ENCODE data around the gene KCNJ12. TPM values are rescaled to one million over a fixed set of nuclear protein-coding genes. Genes with fewer than 3 reads are reported as not detected.

KCNJ12 gene
- total and polyA plus RNA-seq, 2 of the 13 experiments (the other 11 are each of a cell fraction or from before 2014, with no cell fraction given), result not detected

GRCh38 chr17:21466550-21466949, 90.4 kb downstream of the KCNJ12 start (continued):
- TF ChIP-seq ZKSCAN8 (CRISPR knock-in tag; IDR thresholded peaks at IDR 0.05; ENCODE audit: borderline replicate concordance), result no peak
- TF ChIP-seq KDM4B (CRISPR knock-in tag; IDR thresholded peaks at IDR 0.05), result no peak
- TF ChIP-seq ZNF629 (CRISPR knock-in tag; conservative IDR thresholded peaks at IDR 0.05), result no peak
- TF ChIP-seq PITX1 (CRISPR knock-in tag; IDR thresholded peaks at IDR 0.05), result no peak
- TF ChIP-seq ZNF468 (CRISPR knock-in tag; IDR thresholded peaks at IDR 0.05), result no peak
- no peak for TF ChIP-seq DNMT1 (CRISPR knock-in tag; IDR thresholded peaks at IDR 0.05)
- no peak for TF ChIP-seq SRSF9 (IDR thresholded peaks at IDR 0.05; ENCODE audit: borderline replicate concordance, insufficient read depth, low read depth, low read length, poor library complexity, severe bottlenecking)
- no peak for TF ChIP-seq MLLT10 (CRISPR knock-in tag; IDR thresholded peaks at IDR 0.05)

GRCh38 chr17:21467196-21467595, 91.0 kb downstream of the KCNJ12 start:
- ChIA-PET CTCF (ENCODE audit: low intra/inter-chr PET ratio, low total read pairs) (no interaction called here), POLR2A (no interaction called here)
- H3K27ac ChIP-seq (ENCODE audit: extremely low read length, insufficient read depth, low read length), result no peak overlapping the region
- FAIRE-seq (no peak), ATAC-seq (no peak), DNase-seq (ENCODE audit: low spot score) (no peak)
- H3K27me3 ChIP-seq (ENCODE audit: control insufficient read depth in 1 of 2, insufficient read depth in 2 of 2, low read length in 2 of 2), result peaks cover 5 to 26% of the 10 kb centered on the region in 2 experiments; a peak in 4 of 5 replicates
- H3K4me3 ChIP-seq (replicated peaks in 1 of 3; ENCODE audit: insufficient read depth in 1 of 3, low read depth in 2 of 3, low read length in 3 of 3), result no peak overlapping the region
- WGBS (ENCODE audit: low lambda C conversion rate), result 8% methylated on average over 7 of the region's 7 CpGs
- H3K36me3 ChIP-seq (replicated peaks in 1 of 2; ENCODE audit: control insufficient read depth in 1 of 2, insufficient read depth in 2 of 2, low read length in 2 of 2), result no peaks in the 10 kb centered on the region
- TF ChIP-seq ZSCAN12 (CRISPR knock-in tag; IDR thresholded peaks at IDR 0.05) (no peak), ZEB1 (IDR thresholded peaks at IDR 0.05; ENCODE audit: insufficient replicate concordance, low read depth) (no peak), MED8 (CRISPR knock-in tag; IDR thresholded peaks at IDR 0.05; ENCODE audit: insufficient replicate concordance) (no peak), TBL1XR1 (IDR thresholded peaks at IDR 0.05; ENCODE audit: borderline replicate concordance, low read length, partially characterized antibody) (no peak), ZNF670 (CRISPR knock-in tag; IDR thresholded peaks at IDR 0.05; ENCODE audit: borderline replicate concordance) (no peak), ETV5 (CRISPR knock-in tag; IDR thresholded peaks at IDR 0.05; ENCODE audit: borderline replicate concordance) (no peak), ZNF790 (CRISPR knock-in tag; IDR thresholded peaks at IDR 0.05; ENCODE audit: borderline replicate concordance) (no peak), NFIB (CRISPR knock-in tag; IDR thresholded peaks at IDR 0.05; ENCODE audit: borderline replicate concordance) (no peak), RFXANK (CRISPR knock-in tag; IDR thresholded peaks at IDR 0.05) (no peak), ADNP (CRISPR knock-in tag; IDR thresholded peaks at IDR 0.05) (no peak)
- H2AFZ ChIP-seq (ENCODE audit: low read length), result no peak overlapping the region
- intact Hi-C loops (cut with micrococcal nuclease; ENCODE audit: unreplicated experiment), result no loop called here
- no peak overlapping the region for H3K4me2 ChIP-seq (ENCODE audit: low read depth, low read length)
- no TSS peak for BruUV-seq (replicated peaks)
- no peaks in the 10 kb centered on the region for H3K4me1 ChIP-seq (ENCODE audit: insufficient read depth, low read length)
- no peaks in the 10 kb centered on the region for H3K79me2 ChIP-seq (ENCODE audit: insufficient read depth, low read length)
- no peak overlapping the region for H3K9ac ChIP-seq (ENCODE audit: insufficient read depth, low read depth, low read length)
- no peaks in the 10 kb centered on the region for H4K20me1 ChIP-seq (ENCODE audit: insufficient read depth, low read length)
- in situ Hi-C loops (cut with HindIII; ENCODE audit: extremely low pct_ligation_motif_present, low pct_unique_long_range_greater_than_20kb), result no loop called here
- H3K9me3 ChIP-seq (ENCODE audit: low read length), result no peaks in the 10 kb centered on the region

Data from HepG2 (cell line).